Testis (tissue), 3 donors: ENCODE results near the gene JAK2. TPM values are rescaled to one million over a fixed set of nuclear protein-coding genes. Genes with fewer than 3 reads are reported as not detected.

ENCODE experiments used
- DNase-seq: peaks from one replicate; pipeline ENCODE4 v3.0.0-alpha.2; 2019
- H3K27ac ChIP-seq, 2 donors: fragments of 200-600 bp; sonication (generic); one replicate each; pipeline ENCODE4 v1.5.1; 2019
- H3K27me3 ChIP-seq: fragments of 200-600 bp; sonication (generic); one replicate; pipeline ENCODE4 v1.5.1; 2019
- H3K36me3 ChIP-seq: fragments of 200-600 bp; sonication (generic); one replicate; pipeline ENCODE4 v1.5.1; 2017; ENCODE audit warnings: low read depth; ENCODE audit errors: missing control alignments
- H3K4me1 ChIP-seq: fragments of 200-600 bp; sonication (generic); one replicate; pipeline ENCODE4 v1.5.1; 2019
- H3K4me3 ChIP-seq, 2 donors: fragments of 200-600 bp; sonication (generic); one replicate each; pipeline ENCODE4 v1.5.1; 2017 to 2019
- H3K9me3 ChIP-seq: fragments of 200-600 bp; sonication (generic); one replicate; pipeline ENCODE4 v1.5.1; 2017
- POLR2A ChIP-seq: fragments of 450-650 bp; IDR thresholded peaks from one replicate; pipeline ENCODE4 v1.6.1; 2017; ENCODE audit warnings: antibody characterized with exemption, mild to moderate bottlenecking, moderate library complexity
- WGBS, 2 donors: methylation state at CpG; one replicate each; pipeline ENCODE4 v1.1.5; 2018; 5-methylcytosine and 5-hydroxymethylcytosine counted together
- intact Hi-C: fragments of 100-400 bp; cut with DNase I; formaldehyde crosslinking; loops from one replicate; pipeline ENCODE4 v1.15.1; 2023; ENCODE audit warnings: low total_unique reads
- polyA plus RNA-seq: library from polyadenylated mRNA; stranded (reverse); fragments of 350-450 nt; fragmentation: Illumina TruSeq; extraction: RNeasy Lipid Tissue Mini Kit (QIAGEN cat#74804); gene quantifications from one replicate; pipeline ENCODE4 v1.2.3, GENCODE V29; 2014; ENCODE audit warnings: low read depth, low replicate concordance; ENCODE audit not compliant: insufficient read depth
- total RNA-seq, 2 donors: library from RNA; depleted of rRNA; stranded (reverse); fragments of >200 nt; gene quantifications; one replicate each; pipeline ENCODE4 v1.2.3, GENCODE V29; 2016
- TF ChIP-seq, protein P1 (sequence below), 3 experiments: fragments of 450-650 bp in 2 of 3; fragments of 200-600 bp in 1 of 3; sonication (generic) in 1 of 3; IDR thresholded peaks; one replicate each; pipeline ENCODE4 v1.5.1; 2016 to 2019; ENCODE audit warnings: antibody characterized with exemption in 3 of 3, mild to moderate bottlenecking in 2 of 3, moderate library complexity in 1 of 3

Gene JAK2
- total and polyA plus RNA-seq, 3 donors from 2014 or later = 14.0 to 25.5 (median 24.1) TPM

DNA sequence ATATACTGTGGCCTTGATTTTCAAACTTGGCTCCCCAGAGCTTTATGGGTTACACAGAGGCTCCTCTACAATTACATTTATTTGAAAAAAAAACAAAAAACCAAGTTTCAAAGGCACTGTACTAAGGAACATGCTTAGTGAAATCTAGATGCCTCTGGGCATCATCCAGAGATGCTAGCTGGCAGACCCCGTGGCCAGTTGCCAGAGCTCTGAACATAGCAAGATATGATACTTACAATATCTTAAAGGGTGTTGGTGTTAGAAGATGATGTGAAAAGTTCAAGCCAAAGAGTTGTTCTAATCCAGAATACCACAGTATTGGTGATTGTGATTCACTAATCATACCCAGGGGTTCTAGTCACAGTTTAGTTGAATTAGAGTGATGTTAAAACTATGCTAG, 87.8 kb downstream of the JAK2 start:
- H3K27ac ChIP-seq = no peak overlapping the region
- 83 to 100% methylated on average over 1 of the region's 1 CpG for WGBS, 2 donors
- intact Hi-C loops = no loop called here
- H3K27me3 ChIP-seq = no peaks in the 10 kb centered on the region
- DNase-seq = no peak
- TF ChIP-seq POLR2A = no peak
- TF ChIP-seq, protein P1, sequence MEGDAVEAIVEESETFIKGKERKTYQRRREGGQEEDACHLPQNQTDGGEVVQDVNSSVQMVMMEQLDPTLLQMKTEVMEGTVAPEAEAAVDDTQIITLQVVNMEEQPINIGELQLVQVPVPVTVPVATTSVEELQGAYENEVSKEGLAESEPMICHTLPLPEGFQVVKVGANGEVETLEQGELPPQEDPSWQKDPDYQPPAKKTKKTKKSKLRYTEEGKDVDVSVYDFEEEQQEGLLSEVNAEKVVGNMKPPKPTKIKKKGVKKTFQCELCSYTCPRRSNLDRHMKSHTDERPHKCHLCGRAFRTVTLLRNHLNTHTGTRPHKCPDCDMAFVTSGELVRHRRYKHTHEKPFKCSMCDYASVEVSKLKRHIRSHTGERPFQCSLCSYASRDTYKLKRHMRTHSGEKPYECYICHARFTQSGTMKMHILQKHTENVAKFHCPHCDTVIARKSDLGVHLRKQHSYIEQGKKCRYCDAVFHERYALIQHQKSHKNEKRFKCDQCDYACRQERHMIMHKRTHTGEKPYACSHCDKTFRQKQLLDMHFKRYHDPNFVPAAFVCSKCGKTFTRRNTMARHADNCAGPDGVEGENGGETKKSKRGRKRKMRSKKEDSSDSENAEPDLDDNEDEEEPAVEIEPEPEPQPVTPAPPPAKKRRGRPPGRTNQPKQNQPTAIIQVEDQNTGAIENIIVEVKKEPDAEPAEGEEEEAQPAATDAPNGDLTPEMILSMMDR (IDR thresholded peaks at IDR 0.05) = no peak
- no peak overlapping the region for H3K4me3 ChIP-seq
- H3K9me3 ChIP-seq = no peaks in the 10 kb centered on the region
- no peaks in the 10 kb centered on the region for H3K4me1 ChIP-seq
- no peaks in the 10 kb centered on the region for H3K36me3 ChIP-seq

DNA sequence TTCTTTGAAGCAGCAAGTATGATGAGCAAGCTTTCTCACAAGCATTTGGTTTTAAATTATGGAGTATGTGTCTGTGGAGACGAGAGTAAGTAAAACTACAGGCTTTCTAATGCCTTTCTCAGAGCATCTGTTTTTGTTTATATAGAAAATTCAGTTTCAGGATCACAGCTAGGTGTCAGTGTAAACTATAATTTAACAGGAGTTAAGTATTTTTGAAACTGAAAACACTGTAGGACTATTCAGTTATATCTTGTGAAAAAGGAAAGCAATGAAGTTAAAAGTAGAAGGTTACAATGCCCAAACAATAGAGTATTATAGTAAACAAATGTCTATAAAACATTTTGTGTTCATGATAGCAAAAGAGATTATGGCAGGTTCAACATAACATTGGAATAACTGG, 88.6 kb downstream of the JAK2 start:
- WGBS, 2 donors = 75 to 81% methylated on average over 1 of the region's 1 CpG
- no peaks in the 10 kb centered on the region for H3K4me1 ChIP-seq
- H3K4me3 ChIP-seq = no peak overlapping the region
- H3K36me3 ChIP-seq = no peaks in the 10 kb centered on the region
- TF ChIP-seq, protein P1 (IDR thresholded peaks at IDR 0.05) = no peak
- TF ChIP-seq POLR2A = no peak
- no peak overlapping the region for H3K27ac ChIP-seq
- intact Hi-C loops = no loop called here
- H3K9me3 ChIP-seq = no peaks in the 10 kb centered on the region
- DNase-seq = no peak
- no peaks in the 10 kb centered on the region for H3K27me3 ChIP-seq

DNA sequence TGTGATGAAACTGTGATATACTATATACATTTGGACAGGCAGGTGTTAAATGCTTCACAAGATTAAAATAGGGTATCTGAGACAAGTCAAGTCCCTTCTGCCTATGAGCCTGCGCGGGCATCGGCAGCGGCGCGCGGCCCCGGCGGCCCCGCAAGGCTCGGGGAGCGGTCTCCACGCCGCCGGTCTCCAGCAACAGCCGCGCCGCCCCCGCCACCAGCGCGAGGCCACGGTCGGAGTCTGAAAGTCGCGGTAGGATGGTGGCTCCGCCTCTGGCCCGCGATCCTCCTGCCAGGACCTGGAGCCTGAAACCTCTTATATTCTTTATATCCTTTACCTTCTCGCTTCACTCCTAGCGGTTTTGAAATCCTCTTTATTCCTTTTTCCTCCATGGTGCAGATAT, 100.9 kb downstream of the JAK2 start:
- WGBS, 2 donors = 64 to 68% methylated on average over 30 of the region's 30 CpGs
- no peaks in the 10 kb centered on the region for H3K36me3 ChIP-seq
- intact Hi-C loops = no loop called here
- TF ChIP-seq, protein P1 (IDR thresholded peaks at IDR 0.05) = no peak
- TF ChIP-seq POLR2A = no peak
- DNase-seq = no peak
- no peak overlapping the region for H3K27ac ChIP-seq
- H3K4me3 ChIP-seq = no peak overlapping the region
- no peaks in the 10 kb centered on the region for H3K4me1 ChIP-seq
- H3K27me3 ChIP-seq = no peaks in the 10 kb centered on the region
- H3K9me3 ChIP-seq = no peaks in the 10 kb centered on the region

DNA sequence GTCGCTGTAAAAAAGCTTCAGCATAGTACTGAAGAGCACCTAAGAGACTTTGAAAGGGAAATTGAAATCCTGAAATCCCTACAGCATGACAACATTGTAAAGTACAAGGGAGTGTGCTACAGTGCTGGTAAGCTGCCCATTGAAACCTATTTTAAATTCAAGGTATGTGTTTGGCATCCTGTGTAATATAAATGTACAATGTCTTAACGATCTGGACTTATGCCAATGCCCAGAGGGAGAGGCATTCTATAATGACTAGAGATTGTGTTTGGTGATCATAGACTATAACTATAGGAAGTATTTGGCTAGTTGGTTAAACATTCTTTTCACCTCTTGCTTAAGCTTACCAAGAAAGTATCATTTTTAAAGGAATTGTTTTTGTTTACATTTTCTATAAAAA, 104.7 kb downstream of the JAK2 start:
- Histone ChIP-seq H3K27me3 (no peaks in the 10 kb centered on the region), H3K4me3 (no peak overlapping the region), H3K36me3 (no peaks in the 10 kb centered on the region), H3K9me3 (no peaks in the 10 kb centered on the region), H3K4me1 (no peaks in the 10 kb centered on the region), H3K27ac (no peak overlapping the region)
- WGBS, 2 donors = 62 to 88% methylated on average over 2 of the region's 2 CpGs
- no peak for DNase-seq
- intact Hi-C loops = no loop called here
- TF ChIP-seq POLR2A = no peak
- TF ChIP-seq, protein P1 (IDR thresholded peaks at IDR 0.05) = no peak

DNA sequence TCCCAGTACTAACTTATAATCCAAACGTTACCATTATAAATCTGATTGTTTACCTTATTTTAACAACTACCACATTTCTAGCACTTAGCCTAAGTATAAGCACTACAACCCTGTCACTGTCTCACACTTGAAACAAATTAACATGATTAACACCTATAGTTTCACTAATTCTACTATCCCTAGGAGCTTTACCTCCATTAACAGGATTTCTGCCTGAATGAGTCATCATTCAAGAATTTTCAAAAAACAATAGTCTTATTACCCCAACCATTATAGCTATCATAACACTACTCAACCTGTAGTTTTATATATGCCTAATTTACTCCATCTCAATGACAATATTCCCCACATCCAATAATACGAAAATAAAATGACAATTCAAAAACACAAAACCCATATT, 110.7 kb downstream of the JAK2 start:
- no peaks in the 10 kb centered on the region for H3K4me1 ChIP-seq
- H3K36me3 ChIP-seq = no peaks in the 10 kb centered on the region
- TF ChIP-seq POLR2A = no peak
- TF ChIP-seq, protein P1 (IDR thresholded peaks at IDR 0.05) = no peak
- H3K4me3 ChIP-seq = no peak overlapping the region
- no peak for DNase-seq
- H3K27me3 ChIP-seq = no peaks in the 10 kb centered on the region
- no peaks in the 10 kb centered on the region for H3K9me3 ChIP-seq
- intact Hi-C loops = no loop called here
- WGBS, 2 donors = 89 to 92% methylated on average over 2 of the region's 2 CpGs
- no peak overlapping the region for H3K27ac ChIP-seq
